ENCODE data around the gene DIDO1. TPM values are rescaled to one million over a fixed set of nuclear protein-coding genes. Genes with fewer than 3 reads are reported as not detected.

DIDO1 gene
- total and polyA plus RNA-seq, 2 of the 13 experiments (the other 11 are each of a cell fraction or from before 2014, with no cell fraction given): 75.0 to 75.1 TPM

DNA sequence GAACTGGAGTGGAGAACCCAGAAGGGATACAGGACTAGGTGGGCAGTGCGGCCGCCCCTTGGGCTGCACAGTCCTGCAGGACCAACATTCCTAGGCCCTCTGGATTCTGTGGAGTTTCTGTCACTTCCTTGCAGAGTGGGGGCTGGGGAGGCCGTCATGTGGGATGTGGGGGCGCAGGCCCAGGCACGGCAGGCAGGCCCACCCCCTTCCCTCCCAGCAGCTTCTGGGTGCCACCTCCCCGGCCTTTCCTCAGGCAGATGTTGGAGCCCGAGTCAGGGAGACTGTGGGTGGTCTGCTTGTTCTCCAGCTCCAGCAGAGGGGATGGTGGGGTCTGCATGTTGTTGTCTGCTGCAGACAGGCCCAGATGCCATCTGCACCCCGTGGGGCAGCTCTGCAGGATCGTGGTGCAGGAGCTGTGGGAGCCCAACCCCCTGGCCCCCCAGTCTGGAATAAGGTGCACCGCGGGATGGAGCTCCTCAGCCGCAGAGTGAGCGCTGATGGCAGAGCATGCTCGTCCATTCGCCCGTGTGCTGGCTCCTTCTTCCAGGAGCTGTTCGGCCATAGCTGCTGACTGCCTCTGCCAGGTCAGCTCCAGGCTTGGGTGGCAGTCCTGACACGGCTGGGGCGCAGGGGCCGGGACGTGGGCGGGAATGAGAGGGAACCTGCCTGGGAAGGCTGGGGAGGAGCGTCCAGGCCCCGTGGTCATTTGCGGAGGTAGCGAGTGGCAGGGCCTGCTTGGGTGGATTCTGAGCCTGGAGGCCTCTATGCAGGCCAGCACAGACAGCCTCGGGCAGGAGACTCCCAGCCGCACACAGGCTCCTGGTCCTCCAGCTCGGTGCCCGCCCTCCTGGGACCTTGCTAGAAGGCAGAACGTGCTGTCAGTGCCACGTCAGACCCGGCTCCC is 44.3 kb upstream of the DIDO1 start (continued):
- TF ChIP-seq, protein P1, sequence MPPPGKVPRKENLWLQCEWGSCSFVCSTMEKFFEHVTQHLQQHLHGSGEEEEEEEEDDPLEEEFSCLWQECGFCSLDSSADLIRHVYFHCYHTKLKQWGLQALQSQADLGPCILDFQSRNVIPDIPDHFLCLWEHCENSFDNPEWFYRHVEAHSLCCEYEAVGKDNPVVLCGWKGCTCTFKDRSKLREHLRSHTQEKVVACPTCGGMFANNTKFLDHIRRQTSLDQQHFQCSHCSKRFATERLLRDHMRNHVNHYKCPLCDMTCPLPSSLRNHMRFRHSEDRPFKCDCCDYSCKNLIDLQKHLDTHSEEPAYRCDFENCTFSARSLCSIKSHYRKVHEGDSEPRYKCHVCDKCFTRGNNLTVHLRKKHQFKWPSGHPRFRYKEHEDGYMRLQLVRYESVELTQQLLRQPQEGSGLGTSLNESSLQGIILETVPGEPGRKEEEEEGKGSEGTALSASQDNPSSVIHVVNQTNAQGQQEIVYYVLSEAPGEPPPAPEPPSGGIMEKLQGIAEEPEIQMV (CRISPR knock-in tag; IDR thresholded peaks at IDR 0.05; ENCODE audit: low read depth): 0 out of 2 replicates have a peak, but pooled peaks have one; percentile 36
- TF ChIP-seq ZNF224 (CRISPR knock-in tag; IDR thresholded peaks at IDR 0.05): no peak
- TF ChIP-seq, protein P2, sequence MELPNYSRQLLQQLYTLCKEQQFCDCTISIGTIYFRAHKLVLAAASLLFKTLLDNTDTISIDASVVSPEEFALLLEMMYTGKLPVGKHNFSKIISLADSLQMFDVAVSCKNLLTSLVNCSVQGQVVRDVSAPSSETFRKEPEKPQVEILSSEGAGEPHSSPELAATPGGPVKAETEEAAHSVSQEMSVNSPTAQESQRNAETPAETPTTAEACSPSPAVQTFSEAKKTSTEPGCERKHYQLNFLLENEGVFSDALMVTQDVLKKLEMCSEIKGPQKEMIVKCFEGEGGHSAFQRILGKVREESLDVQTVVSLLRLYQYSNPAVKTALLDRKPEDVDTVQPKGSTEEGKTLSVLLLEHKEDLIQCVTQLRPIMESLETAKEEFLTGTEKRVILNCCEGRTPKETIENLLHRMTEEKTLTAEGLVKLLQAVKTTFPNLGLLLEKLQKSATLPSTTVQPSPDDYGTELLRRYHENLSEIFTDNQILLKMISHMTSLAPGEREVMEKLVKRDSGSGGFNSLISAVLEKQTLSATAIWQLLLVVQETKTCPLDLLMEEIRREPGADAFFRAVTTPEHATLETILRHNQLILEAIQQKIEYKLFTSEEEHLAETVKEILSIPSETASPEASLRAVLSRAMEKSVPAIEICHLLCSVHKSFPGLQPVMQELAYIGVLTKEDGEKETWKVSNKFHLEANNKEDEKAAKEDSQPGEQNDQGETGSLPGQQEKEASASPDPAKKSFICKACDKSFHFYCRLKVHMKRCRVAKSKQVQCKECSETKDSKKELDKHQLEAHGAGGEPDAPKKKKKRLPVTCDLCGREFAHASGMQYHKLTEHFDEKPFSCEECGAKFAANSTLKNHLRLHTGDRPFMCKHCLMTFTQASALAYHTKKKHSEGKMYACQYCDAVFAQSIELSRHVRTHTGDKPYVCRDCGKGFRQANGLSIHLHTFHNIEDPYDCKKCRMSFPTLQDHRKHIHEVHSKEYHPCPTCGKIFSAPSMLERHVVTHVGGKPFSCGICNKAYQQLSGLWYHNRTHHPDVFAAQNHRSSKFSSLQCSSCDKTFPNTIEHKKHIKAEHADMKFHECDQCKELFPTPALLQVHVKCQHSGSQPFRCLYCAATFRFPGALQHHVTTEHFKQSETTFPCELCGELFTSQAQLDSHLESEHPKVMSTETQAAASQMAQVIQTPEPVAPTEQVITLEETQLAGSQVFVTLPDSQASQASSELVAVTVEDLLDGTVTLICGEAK (IDR thresholded peaks at IDR 0.05): no peak
- TF ChIP-seq, protein P2 (CRISPR knock-in tag; IDR thresholded peaks at IDR 0.05): no peak
- no peak for TF ChIP-seq HHEX (CRISPR knock-in tag; IDR thresholded peaks at IDR 0.05)
- 0 out of 2 replicates have a peak, but pooled peaks have one; percentile 51 for TF ChIP-seq ZFP41 (CRISPR knock-in tag; IDR thresholded peaks at IDR 0.05; ENCODE audit: borderline replicate concordance)
- TF ChIP-seq, protein P3, sequence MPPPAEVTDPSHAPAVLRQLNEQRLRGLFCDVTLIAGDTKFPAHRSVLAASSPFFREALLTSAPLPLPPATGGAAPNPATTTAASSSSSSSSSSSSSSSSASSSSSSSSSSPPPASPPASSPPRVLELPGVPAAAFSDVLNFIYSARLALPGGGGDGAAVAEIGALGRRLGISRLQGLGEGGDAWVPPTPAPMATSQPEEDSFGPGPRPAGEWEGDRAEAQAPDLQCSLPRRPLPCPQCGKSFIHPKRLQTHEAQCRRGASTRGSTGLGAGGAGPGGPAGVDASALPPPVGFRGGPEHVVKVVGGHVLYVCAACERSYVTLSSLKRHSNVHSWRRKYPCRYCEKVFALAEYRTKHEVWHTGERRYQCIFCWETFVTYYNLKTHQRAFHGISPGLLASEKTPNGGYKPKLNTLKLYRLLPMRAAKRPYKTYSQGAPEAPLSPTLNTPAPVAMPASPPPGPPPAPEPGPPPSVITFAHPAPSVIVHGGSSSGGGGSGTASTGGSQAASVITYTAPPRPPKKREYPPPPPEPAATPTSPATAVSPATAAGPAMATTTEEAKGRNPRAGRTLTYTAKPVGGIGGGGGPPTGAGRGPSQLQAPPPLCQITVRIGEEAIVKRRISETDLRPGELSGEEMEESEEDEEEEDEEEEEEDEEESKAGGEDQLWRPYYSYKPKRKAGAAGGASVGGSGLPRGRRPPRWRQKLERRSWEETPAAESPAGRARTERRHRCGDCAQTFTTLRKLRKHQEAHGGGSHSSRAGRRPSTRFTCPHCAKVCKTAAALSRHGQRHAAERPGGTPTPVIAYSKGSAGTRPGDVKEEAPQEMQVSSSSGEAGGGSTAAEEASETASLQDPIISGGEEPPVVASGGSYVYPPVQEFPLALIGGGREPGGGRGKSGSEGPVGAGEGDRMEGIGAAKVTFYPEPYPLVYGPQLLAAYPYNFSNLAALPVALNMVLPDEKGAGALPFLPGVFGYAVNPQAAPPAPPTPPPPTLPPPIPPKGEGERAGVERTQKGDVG (CRISPR knock-in tag; IDR thresholded peaks at IDR 0.05; ENCODE audit: borderline replicate concordance): no peak
- TF ChIP-seq NR2F1 (CRISPR knock-in tag; IDR thresholded peaks at IDR 0.05): no peak
- TF ChIP-seq HNRNPL (IDR thresholded peaks at IDR 0.05; ENCODE audit: low read depth, low read length): peak; percentile 85; the same call in 1 of the 2 replicates
- TF ChIP-seq, protein P4, sequence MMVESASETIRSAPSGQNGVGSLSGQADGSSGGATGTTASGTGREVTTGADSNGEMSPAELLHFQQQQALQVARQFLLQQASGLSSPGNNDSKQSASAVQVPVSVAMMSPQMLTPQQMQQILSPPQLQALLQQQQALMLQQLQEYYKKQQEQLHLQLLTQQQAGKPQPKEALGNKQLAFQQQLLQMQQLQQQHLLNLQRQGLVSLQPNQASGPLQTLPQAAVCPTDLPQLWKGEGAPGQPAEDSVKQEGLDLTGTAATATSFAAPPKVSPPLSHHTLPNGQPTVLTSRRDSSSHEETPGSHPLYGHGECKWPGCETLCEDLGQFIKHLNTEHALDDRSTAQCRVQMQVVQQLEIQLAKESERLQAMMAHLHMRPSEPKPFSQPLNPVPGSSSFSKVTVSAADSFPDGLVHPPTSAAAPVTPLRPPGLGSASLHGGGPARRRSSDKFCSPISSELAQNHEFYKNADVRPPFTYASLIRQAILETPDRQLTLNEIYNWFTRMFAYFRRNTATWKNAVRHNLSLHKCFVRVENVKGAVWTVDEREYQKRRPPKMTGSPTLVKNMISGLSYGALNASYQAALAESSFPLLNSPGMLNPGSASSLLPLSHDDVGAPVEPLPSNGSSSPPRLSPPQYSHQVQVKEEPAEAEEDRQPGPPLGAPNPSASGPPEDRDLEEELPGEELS (CRISPR knock-in tag; IDR thresholded peaks at IDR 0.05): no peak
- TF ChIP-seq JUNB (CRISPR knock-in tag; IDR thresholded peaks at IDR 0.05; ENCODE audit: borderline replicate concordance): no peak

All from HepG2 (cell line).